OCI-LY7 (cell line): ENCODE measurements around the gene GAPDHS.

ENCODE experiments used
- EZH2phosphoT487 ChIP-seq: fragments of 200-600 bp; sonication (generic); IDR thresholded peaks from 2 replicates; pipeline ENCODE4 v1.6.1; 2018; ENCODE audit warnings: low read depth, borderline replicate concordance, mild to moderate bottlenecking, mixed run types, antibody characterized with exemption, low read length, moderate library complexity, mixed read lengths
- TF ChIP-seq, protein P1 (sequence below): fragments of 200-600 bp; sonication (generic); conservative IDR thresholded peaks from 2 replicates; pipeline ENCODE4 v1.5.1; 2014; ENCODE audit warnings: mild to moderate bottlenecking, antibody characterized with exemption, low read length, moderate library complexity, mixed read lengths

DNA sequence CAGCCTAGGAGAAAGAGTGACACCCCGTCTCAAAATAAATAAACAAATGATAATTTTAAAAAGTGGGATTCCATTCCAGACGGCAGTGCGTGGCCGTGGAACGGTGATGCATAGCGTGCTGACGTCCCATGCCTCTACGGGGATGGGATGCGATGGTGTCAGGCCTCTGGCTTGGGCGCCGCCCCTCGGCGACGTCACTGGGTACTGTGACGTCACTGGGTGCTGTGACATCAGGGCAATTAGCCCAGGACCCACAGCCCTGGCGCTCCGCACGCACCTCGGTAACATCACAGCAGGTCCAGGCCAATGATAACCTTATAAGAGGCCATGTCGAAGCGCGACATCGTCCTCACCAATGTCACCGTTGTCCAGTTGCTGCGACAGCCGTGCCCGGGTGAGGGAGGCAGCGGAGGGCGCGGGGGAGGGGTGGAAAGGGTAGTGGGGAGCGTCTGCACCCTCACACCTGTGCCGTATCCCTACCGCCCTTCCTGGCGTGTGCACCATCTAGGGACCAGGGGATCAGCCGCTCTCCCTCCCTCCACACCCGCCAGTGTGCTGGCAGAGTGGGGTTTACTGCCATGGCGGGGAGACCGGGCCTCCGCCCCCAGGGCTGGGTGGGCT, at the start of gene GAPDHS:
- TF ChIP-seq, protein P1, sequence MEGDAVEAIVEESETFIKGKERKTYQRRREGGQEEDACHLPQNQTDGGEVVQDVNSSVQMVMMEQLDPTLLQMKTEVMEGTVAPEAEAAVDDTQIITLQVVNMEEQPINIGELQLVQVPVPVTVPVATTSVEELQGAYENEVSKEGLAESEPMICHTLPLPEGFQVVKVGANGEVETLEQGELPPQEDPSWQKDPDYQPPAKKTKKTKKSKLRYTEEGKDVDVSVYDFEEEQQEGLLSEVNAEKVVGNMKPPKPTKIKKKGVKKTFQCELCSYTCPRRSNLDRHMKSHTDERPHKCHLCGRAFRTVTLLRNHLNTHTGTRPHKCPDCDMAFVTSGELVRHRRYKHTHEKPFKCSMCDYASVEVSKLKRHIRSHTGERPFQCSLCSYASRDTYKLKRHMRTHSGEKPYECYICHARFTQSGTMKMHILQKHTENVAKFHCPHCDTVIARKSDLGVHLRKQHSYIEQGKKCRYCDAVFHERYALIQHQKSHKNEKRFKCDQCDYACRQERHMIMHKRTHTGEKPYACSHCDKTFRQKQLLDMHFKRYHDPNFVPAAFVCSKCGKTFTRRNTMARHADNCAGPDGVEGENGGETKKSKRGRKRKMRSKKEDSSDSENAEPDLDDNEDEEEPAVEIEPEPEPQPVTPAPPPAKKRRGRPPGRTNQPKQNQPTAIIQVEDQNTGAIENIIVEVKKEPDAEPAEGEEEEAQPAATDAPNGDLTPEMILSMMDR = no peak
- TF ChIP-seq EZH2phosphoT487 = no peak
